GM18505 (cell line): ENCODE measurements around the gene RASSF7.

Experiments
- ATAC-seq: cut with Tn5 transposase; IDR thresholded peaks from one replicate; pipeline ENCODE4 v1.9.1; 2021; ENCODE audit not compliant: unreplicated experiment
- POLR2A ChIP-seq: IDR thresholded peaks from 4 replicates; pipeline ENCODE4 v1.6.1; 2011; ENCODE audit warnings: borderline replicate concordance; ENCODE audit not compliant: insufficient read depth, insufficient read length; ENCODE audit errors: extremely low read depth

RASSF7 gene

GRCh38 chr11:607020-607780, 46.4 kb downstream of the RASSF7 start:
- ATAC-seq: no peak
- no peak for TF ChIP-seq POLR2A

GRCh38 chr11:607971-608659, 47.3 kb downstream of the RASSF7 start:
- TF ChIP-seq POLR2A: no peak
- ATAC-seq: no peak

- ATAC-seq: no peak
- TF ChIP-seq POLR2A: no peak
Observed at GRCh38 chr11:608791-609251, 48.1 kb downstream of the RASSF7 start.

- no peak for TF ChIP-seq POLR2A
- no peak for ATAC-seq
Observed at GRCh38 chr11:609341-609811, 48.6 kb downstream of the RASSF7 start.

GRCh38 chr11:610146-610801, 49.5 kb downstream of the RASSF7 start:
- no peak for ATAC-seq
- no peak for TF ChIP-seq POLR2A

GRCh38 chr11:611001-611996, 50.5 kb downstream of the RASSF7 start:
- ATAC-seq: no peak
- peak; percentile 60 for TF ChIP-seq POLR2A

GRCh38 chr11:612201-612960, 51.6 kb downstream of the RASSF7 start:
- ATAC-seq: no peak
- TF ChIP-seq POLR2A: peak; percentile 35

- TF ChIP-seq POLR2A: no peak
- ATAC-seq: no peak
Observed at GRCh38 chr11:612961-613300, 52.2 kb downstream of the RASSF7 start.

GRCh38 chr11:613369-613968, 52.7 kb downstream of the RASSF7 start:
- ATAC-seq: no peak
- peak; percentile 32 for TF ChIP-seq POLR2A
